HEK293 (cell line): Measurements from ENCODE around the gene OTOR.

Experiments used
- BCL11B ChIP-seq: fragments of 450-650 bp; formaldehyde crosslinking; IDR thresholded peaks from 2 replicates; pipeline ENCODE4 v1.5.1; 2016; ENCODE audit warnings: low read depth, missing biosample characterization, missing genetic modification characterization
- INSM2 ChIP-seq: fragments of 450-650 bp; formaldehyde crosslinking; IDR thresholded peaks from 2 replicates; pipeline ENCODE4 v1.5.1; 2016; ENCODE audit warnings: missing biosample characterization, missing genetic modification characterization
- KLF1 ChIP-seq: fragments of 450-650 bp; formaldehyde crosslinking; IDR thresholded peaks from 2 replicates; pipeline ENCODE4 v1.5.1; 2016; ENCODE audit warnings: missing biosample characterization, missing genetic modification characterization
- ZNF10 ChIP-seq: fragments of 450-650 bp; formaldehyde crosslinking; IDR thresholded peaks from 2 replicates; pipeline ENCODE4 v1.5.1; 2017; ENCODE audit warnings: missing biosample characterization, missing genetic modification characterization
- ZNF148 ChIP-seq: fragments of 450-650 bp; formaldehyde crosslinking; IDR thresholded peaks from 2 replicates; pipeline ENCODE4 v1.5.0; 2017; ENCODE audit warnings: missing biosample characterization, missing genetic modification characterization, borderline replicate concordance
- ZNF155 ChIP-seq: fragments of 450-650 bp; formaldehyde crosslinking; IDR thresholded peaks from 2 replicates; pipeline ENCODE4 v1.5.1; 2016; ENCODE audit warnings: missing biosample characterization, missing genetic modification characterization
- ZNF157 ChIP-seq: fragments of 450-650 bp; formaldehyde crosslinking; IDR thresholded peaks from 2 replicates; pipeline ENCODE4 v1.5.1; 2016; ENCODE audit warnings: missing biosample characterization, missing genetic modification characterization
- ZNF221 ChIP-seq: fragments of 450-650 bp; formaldehyde crosslinking; IDR thresholded peaks from 2 replicates; pipeline ENCODE4 v1.5.1; 2017; ENCODE audit warnings: missing biosample characterization, missing genetic modification characterization, borderline replicate concordance
- ZNF324 ChIP-seq: fragments of 450-650 bp; formaldehyde crosslinking; IDR thresholded peaks from 2 replicates; pipeline ENCODE4 v1.5.1; 2016; ENCODE audit warnings: missing biosample characterization, missing genetic modification characterization
- ZNF335 ChIP-seq: fragments of 450-650 bp; formaldehyde crosslinking; conservative IDR thresholded peaks from 2 replicates; pipeline ENCODE4 v1.5.1; 2016; ENCODE audit warnings: missing biosample characterization, missing genetic modification characterization
- ZNF37A ChIP-seq: fragments of 450-650 bp; IDR thresholded peaks from 2 replicates; pipeline ENCODE4 v1.5.1; 2018; ENCODE audit warnings: missing biosample characterization, missing genetic modification characterization
- ZNF433 ChIP-seq: fragments of 450-650 bp; formaldehyde crosslinking; IDR thresholded peaks from 2 replicates; pipeline ENCODE4 v1.5.1; 2016; ENCODE audit warnings: missing biosample characterization, missing genetic modification characterization, low read depth
- ZNF473 ChIP-seq: fragments of 450-650 bp; formaldehyde crosslinking; IDR thresholded peaks from 2 replicates; pipeline ENCODE4 v1.5.1; 2017; ENCODE audit warnings: missing biosample characterization, missing genetic modification characterization
- ZNF48 ChIP-seq: fragments of 450-650 bp; formaldehyde crosslinking; IDR thresholded peaks from 2 replicates; pipeline ENCODE4 v1.5.1; 2016; ENCODE audit warnings: missing biosample characterization, missing genetic modification characterization
- ZNF518A ChIP-seq: fragments of 450-650 bp; formaldehyde crosslinking; conservative IDR thresholded peaks from 2 replicates; pipeline ENCODE4 v1.5.1; 2016; ENCODE audit warnings: low read depth, missing biosample characterization, missing genetic modification characterization
- ZNF560 ChIP-seq: fragments of 450-650 bp; formaldehyde crosslinking; IDR thresholded peaks from 2 replicates; pipeline ENCODE4 v1.5.1; 2017; ENCODE audit warnings: missing biosample characterization, missing genetic modification characterization, borderline replicate concordance
- ZNF585B ChIP-seq: fragments of 450-650 bp; formaldehyde crosslinking; IDR thresholded peaks from 2 replicates; pipeline ENCODE4 v1.5.1; 2016; ENCODE audit warnings: missing biosample characterization, missing genetic modification characterization
- ZNF626 ChIP-seq: fragments of 450-650 bp; sonication (Bioruptor Pico); formaldehyde crosslinking; IDR thresholded peaks from 2 replicates; pipeline ENCODE4 v1.5.1; 2018; ENCODE audit warnings: missing biosample characterization, missing genetic modification characterization, inconsistent platforms
- ZNF639 ChIP-seq: fragments of 450-650 bp; formaldehyde crosslinking; IDR thresholded peaks from 2 replicates; pipeline ENCODE4 v1.5.1; 2016; ENCODE audit warnings: missing biosample characterization, missing genetic modification characterization
- ZXDB ChIP-seq: fragments of 450-650 bp; formaldehyde crosslinking; IDR thresholded peaks from 2 replicates; pipeline ENCODE4 v1.5.1; 2016; ENCODE audit warnings: missing biosample characterization, missing genetic modification characterization
- TF ChIP-seq, protein P1 (sequence below): fragments of 450-650 bp; formaldehyde crosslinking; IDR thresholded peaks from 2 replicates; pipeline ENCODE4 v1.5.1; 2016; ENCODE audit warnings: missing biosample characterization, missing genetic modification characterization, borderline replicate concordance
- TF ChIP-seq, protein P2 (sequence below): sonication (generic); formaldehyde crosslinking; IDR thresholded peaks from 2 replicates; pipeline ENCODE4 v1.8.1; 2022; ENCODE audit warnings: mild to moderate bottlenecking, moderate library complexity, missing genetic modification reagents

Gene OTOR

DNA sequence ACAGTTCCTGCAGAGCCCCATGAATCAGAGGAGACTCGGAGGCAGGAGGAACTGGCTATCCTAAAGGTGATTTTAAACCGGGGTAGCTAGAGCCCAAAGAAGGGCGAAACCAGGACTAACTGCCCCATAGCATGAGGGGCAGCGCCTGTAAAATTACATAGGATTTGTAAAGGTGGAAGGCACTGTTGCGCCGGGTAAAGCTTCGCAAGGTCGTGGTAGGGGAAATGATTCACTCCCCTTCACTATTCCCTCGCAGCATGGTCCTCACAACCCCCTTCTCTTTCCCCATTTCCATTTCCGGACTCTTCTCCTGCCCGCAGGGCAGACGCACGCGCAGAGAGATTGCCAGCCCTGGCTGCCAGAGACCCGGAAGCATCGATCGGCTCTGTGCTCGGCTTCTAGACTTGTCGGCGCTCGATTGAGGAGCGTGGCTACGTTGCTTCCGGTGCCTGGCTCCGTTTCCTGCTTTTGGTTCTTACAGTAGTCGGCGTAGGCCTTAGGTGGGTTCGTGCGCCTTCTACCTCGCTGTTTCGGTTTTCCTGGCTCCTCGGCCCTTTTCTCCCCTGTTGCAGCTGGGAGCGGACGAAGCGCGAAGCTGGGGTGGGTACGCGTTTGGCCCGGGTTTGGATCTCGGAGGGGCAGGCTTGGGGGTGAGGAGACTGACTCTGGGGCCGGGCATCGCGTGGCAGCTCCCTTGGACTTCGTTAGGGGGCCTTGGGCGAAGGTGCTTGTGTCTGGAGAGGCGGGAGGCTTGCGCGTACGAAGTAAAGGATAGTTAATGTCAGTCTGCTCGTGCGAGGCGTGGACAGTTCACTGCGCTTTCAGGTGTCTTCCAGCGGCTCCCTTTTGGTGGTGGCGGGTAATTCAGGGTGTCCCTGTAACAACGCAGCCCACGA lies 18.3 kb upstream of the OTOR start, which contains the start of gene SNRPB2 (continued):
- peak; percentile 100 for TF ChIP-seq ZNF518A (tag by site-specific recombination)
- TF ChIP-seq ZNF155 (tag by site-specific recombination) = no peak
- no peak for TF ChIP-seq ZNF148 (tag by site-specific recombination)
- no peak for TF ChIP-seq ZNF626 (tag by site-specific recombination)
- peak; percentile 86 for TF ChIP-seq ZXDB
- no peak for TF ChIP-seq ZNF10 (tag by site-specific recombination)
- TF ChIP-seq, protein P1, sequence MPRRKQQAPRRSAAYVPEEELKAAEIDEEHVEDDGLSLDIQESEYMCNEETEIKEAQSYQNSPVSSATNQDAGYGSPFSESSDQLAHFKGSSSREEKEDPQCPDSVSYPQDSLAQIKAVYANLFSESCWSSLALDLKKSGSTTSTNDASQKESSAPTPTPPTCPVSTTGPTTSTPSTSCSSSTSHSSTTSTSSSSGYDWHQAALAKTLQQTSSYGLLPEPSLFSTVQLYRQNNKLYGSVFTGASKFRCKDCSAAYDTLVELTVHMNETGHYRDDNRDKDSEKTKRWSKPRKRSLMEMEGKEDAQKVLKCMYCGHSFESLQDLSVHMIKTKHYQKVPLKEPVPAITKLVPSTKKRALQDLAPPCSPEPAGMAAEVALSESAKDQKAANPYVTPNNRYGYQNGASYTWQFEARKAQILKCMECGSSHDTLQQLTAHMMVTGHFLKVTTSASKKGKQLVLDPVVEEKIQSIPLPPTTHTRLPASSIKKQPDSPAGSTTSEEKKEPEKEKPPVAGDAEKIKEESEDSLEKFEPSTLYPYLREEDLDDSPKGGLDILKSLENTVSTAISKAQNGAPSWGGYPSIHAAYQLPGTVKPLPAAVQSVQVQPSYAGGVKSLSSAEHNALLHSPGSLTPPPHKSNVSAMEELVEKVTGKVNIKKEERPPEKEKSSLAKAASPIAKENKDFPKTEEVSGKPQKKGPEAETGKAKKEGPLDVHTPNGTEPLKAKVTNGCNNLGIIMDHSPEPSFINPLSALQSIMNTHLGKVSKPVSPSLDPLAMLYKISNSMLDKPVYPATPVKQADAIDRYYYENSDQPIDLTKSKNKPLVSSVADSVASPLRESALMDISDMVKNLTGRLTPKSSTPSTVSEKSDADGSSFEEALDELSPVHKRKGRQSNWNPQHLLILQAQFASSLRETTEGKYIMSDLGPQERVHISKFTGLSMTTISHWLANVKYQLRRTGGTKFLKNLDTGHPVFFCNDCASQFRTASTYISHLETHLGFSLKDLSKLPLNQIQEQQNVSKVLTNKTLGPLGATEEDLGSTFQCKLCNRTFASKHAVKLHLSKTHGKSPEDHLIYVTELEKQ (tag by site-specific recombination) = no peak
- TF ChIP-seq ZNF585B (tag by site-specific recombination) = no peak
- TF ChIP-seq, protein P2, sequence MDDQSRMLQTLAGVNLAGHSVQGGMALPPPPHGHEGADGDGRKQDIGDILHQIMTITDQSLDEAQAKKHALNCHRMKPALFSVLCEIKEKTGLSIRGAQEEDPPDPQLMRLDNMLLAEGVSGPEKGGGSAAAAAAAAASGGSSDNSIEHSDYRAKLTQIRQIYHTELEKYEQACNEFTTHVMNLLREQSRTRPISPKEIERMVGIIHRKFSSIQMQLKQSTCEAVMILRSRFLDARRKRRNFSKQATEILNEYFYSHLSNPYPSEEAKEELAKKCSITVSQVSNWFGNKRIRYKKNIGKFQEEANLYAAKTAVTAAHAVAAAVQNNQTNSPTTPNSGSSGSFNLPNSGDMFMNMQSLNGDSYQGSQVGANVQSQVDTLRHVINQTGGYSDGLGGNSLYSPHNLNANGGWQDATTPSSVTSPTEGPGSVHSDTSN (CRISPR knock-in tag) = no peak; the same call in 1 of the 2 replicates
- no peak for TF ChIP-seq ZNF157 (tag by site-specific recombination)
- peak; percentile 26; the same call in 1 of the 2 replicates for TF ChIP-seq INSM2
- no peak for TF ChIP-seq ZNF221 (tag by site-specific recombination)
- TF ChIP-seq KLF1 (tag by site-specific recombination) = no peak
- TF ChIP-seq BCL11B = no peak
- TF ChIP-seq ZNF639 (tag by site-specific recombination) = peak; percentile 85; the same call in 1 of the 2 replicates
- 0 out of 2 replicates have a peak, but pooled peaks have one; percentile 28 for TF ChIP-seq ZNF324 (tag by site-specific recombination)
- TF ChIP-seq ZNF473 (tag by site-specific recombination) = no peak
- TF ChIP-seq ZNF560 (tag by site-specific recombination) = no peak
- TF ChIP-seq ZNF37A (tag by site-specific recombination) = no peak
- no peak for TF ChIP-seq ZNF48
- peak; percentile 90 for TF ChIP-seq ZNF335
- TF ChIP-seq ZNF433 (tag by site-specific recombination) = no peak
